Right atrium auricular region (tissue), 2 donors: ENCODE data around the gene TPMT. TPM values are rescaled to one million over a fixed set of nuclear protein-coding genes. Genes with fewer than 3 reads are reported as not detected.

Source experiments
- DNase-seq: peaks from one replicate; pipeline ENCODE4 v3.0.0-alpha.2; 2019; ENCODE audit warnings: low spot score
- H3K27ac ChIP-seq, 2 donors: fragments of 200-600 bp; sonication (generic); 1 replicate in 1 of 2; 2 replicates in 1 of 2; pipeline ENCODE4 v1.5.1; 2016 to 2019
- H3K27me3 ChIP-seq, 2 donors: fragments of 200-600 bp; sonication (generic); one replicate each; pipeline versions ENCODE4 v1.5.1 to v1.6.0; 2017 to 2019
- H3K36me3 ChIP-seq: fragments of 200-600 bp; sonication (generic); one replicate; pipeline ENCODE4 v1.5.1; 2016
- H3K4me1 ChIP-seq, 2 donors: fragments of 200-600 bp; sonication (generic); one replicate each; pipeline versions ENCODE4 v1.5.1 to v1.6.0; 2017 to 2019
- H3K4me3 ChIP-seq, 2 donors: fragments of 200-600 bp; sonication (generic); 1 replicate in 1 of 2; 2 replicates in 1 of 2; pipeline ENCODE4 v1.5.1; 2017 to 2019; ENCODE audit warnings: mild to moderate bottlenecking in 1 of 2, moderate library complexity in 1 of 2
- H3K9me3 ChIP-seq, 2 donors: fragments of 200-600 bp; sonication (generic); one replicate each; pipeline ENCODE4 v1.5.1; 2019
- total RNA-seq, 2 donors: library from RNA; depleted of rRNA; stranded (reverse); fragments of >200 nt; gene quantifications; one replicate each; pipeline ENCODE4 v1.1.0, GENCODE V29; 2016
- TF ChIP-seq, protein P1 (sequence below), 2 donors: fragments of 200-600 bp; sonication (generic); IDR thresholded peaks; one replicate each; pipeline ENCODE4 v1.5.1; 2019; ENCODE audit warnings: antibody characterized with exemption in 2 of 2

The TPMT gene
- total RNA-seq, 2 donors from 2014 or later, result 9.0 to 18.4 TPM

DNA sequence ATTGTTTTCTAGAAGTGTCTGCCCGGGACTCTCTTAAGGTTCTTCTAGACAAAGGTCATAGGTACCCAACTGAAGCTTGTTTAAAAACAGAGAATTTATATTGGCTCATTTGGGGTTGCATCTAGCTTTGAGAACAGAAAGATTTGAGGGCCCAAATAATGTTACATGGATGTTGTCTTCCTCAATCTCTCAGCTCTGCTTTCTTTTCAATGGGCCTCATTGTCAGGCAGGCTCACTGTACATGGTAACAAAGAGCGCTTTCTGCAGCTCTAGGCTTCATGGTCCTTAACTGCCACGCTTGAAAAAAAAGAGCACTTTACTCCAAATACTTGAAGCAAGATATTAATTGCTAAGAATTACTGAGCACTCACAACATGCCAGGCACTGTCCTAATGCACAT lies 54.6 kb downstream of the TPMT start:
- no peak overlapping the region for H3K27ac ChIP-seq
- H3K4me3 ChIP-seq, result no peak overlapping the region
- no peaks in the 10 kb centered on the region for H3K4me1 ChIP-seq
- H3K9me3 ChIP-seq, result no peaks in the 10 kb centered on the region
- no peaks in the 10 kb centered on the region for H3K27me3 ChIP-seq
- H3K36me3 ChIP-seq, result no peaks in the 10 kb centered on the region
- TF ChIP-seq, protein P1, sequence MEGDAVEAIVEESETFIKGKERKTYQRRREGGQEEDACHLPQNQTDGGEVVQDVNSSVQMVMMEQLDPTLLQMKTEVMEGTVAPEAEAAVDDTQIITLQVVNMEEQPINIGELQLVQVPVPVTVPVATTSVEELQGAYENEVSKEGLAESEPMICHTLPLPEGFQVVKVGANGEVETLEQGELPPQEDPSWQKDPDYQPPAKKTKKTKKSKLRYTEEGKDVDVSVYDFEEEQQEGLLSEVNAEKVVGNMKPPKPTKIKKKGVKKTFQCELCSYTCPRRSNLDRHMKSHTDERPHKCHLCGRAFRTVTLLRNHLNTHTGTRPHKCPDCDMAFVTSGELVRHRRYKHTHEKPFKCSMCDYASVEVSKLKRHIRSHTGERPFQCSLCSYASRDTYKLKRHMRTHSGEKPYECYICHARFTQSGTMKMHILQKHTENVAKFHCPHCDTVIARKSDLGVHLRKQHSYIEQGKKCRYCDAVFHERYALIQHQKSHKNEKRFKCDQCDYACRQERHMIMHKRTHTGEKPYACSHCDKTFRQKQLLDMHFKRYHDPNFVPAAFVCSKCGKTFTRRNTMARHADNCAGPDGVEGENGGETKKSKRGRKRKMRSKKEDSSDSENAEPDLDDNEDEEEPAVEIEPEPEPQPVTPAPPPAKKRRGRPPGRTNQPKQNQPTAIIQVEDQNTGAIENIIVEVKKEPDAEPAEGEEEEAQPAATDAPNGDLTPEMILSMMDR (IDR thresholded peaks at IDR 0.05), result no peak
- DNase-seq, result no peak

DNA sequence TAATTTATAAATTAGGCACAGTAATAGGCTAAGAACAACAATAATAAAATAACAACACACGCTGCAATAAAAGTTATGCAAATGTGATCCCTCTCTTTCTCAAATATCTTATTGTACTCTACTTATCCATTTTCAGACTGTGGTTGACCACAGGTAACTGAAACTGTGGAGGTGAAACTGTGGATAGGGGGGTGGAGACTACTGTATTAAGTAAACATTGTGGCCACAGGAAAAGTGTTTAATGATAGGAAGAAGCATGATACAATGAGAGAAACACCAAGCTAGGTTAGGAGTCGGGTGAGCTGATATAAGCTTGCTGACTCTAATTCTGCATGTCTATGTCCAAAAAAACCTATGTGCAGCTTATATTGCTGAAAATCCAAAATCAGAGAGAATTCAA lies 55.4 kb downstream of the TPMT start:
- Histone ChIP-seq H3K36me3 (no peaks in the 10 kb centered on the region), H3K27me3 (no peaks in the 10 kb centered on the region), H3K27ac (no peak overlapping the region), H3K4me1 (no peaks in the 10 kb centered on the region), H3K4me3 (no peak overlapping the region), H3K9me3 (no peaks in the 10 kb centered on the region)
- no peak for DNase-seq
- TF ChIP-seq, protein P1 (IDR thresholded peaks at IDR 0.05), result no peak

DNA sequence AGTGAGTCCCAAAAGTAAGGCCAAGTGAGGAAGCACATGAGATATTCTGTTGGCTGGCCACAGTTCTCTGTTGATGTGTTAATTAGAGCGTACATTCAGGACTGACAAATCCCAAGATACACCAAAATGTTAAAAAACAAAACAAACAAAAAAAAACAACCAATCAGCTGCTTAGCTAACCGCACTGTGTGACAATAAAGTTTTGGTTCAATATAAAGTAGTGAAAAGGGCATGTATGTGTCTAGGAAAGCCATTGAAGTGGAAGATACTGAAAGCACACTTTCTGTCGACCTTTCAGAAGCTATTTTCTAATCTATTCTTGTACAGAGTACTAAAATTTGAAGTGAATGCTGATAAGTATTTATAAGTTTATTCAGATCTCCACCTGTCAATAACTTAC lies 58.5 kb downstream of the TPMT start:
- Histone ChIP-seq H3K4me3 (no peak overlapping the region), H3K4me1 (no peaks in the 10 kb centered on the region), H3K36me3 (no peaks in the 10 kb centered on the region), H3K27me3 (no peaks in the 10 kb centered on the region), H3K9me3 (no peaks in the 10 kb centered on the region), H3K27ac (no peak overlapping the region)
- TF ChIP-seq, protein P1 (IDR thresholded peaks at IDR 0.05), result no peak
- DNase-seq, result no peak

DNA sequence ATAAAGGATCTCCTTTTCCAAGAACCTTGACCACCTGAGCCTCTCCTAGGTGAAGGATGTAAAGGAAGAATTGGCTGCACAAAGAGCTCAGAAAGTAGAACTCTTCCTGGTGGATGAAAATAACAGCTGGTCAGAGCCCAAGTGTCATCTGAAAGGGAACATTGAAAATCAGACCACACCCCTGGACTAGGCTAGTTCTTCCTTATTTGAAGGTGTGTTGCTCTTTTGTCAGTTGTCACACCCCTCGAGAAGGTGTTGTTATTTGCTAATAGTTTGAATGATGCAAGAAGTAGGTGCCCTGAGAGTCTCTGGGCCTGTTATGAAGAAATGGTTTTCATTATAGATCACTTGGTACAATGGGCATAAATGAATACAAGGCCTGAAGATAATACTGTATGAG lies 63.5 kb downstream of the TPMT start:
- H3K27me3 ChIP-seq, result no peaks in the 10 kb centered on the region
- no peaks in the 10 kb centered on the region for H3K9me3 ChIP-seq
- H3K4me3 ChIP-seq, result no peak overlapping the region
- no peak for DNase-seq
- H3K36me3 ChIP-seq, result no peaks in the 10 kb centered on the region
- TF ChIP-seq, protein P1 (IDR thresholded peaks at IDR 0.05), result no peak
- no peaks in the 10 kb centered on the region for H3K4me1 ChIP-seq
- no peak overlapping the region for H3K27ac ChIP-seq

DNA sequence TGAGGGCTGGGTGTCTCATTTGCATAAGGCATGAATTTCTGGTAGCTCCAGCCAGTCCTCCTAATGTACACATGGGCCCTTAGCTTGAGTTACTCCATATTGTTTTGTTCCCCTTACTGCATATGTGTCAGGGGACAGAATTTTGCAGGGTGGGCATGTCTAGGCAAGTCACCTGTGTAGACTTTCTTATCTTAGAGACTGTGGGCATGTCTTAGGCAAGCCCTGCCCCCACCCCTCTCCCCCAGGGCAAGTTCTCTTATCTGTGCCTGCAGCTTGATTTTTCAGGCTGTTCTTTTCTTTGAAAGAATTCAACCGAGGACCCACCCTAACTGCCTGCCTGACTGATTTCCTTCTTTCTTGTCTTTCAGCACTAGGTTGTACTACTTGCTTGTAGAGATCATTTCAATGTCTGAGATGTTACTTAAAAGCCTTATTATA lies 64.5 kb downstream of the TPMT start:
- Histone ChIP-seq H3K27ac (no peak overlapping the region), H3K4me1 (no peaks in the 10 kb centered on the region), H3K9me3 (no peaks in the 10 kb centered on the region), H3K36me3 (no peaks in the 10 kb centered on the region), H3K27me3 (no peaks in the 10 kb centered on the region), H3K4me3 (no peak overlapping the region)
- DNase-seq, result no peak
- TF ChIP-seq, protein P1 (IDR thresholded peaks at IDR 0.05), result no peak
